GM18909 (cell line): ENCODE data around the gene SKI.

Source experiments
- ATAC-seq: cut with Tn5 transposase; IDR thresholded peaks from one replicate; pipeline ENCODE4 v1.9.1; 2021; ENCODE audit warnings: mild to moderate bottlenecking; ENCODE audit not compliant: unreplicated experiment, poor library complexity

The SKI gene

DNA sequence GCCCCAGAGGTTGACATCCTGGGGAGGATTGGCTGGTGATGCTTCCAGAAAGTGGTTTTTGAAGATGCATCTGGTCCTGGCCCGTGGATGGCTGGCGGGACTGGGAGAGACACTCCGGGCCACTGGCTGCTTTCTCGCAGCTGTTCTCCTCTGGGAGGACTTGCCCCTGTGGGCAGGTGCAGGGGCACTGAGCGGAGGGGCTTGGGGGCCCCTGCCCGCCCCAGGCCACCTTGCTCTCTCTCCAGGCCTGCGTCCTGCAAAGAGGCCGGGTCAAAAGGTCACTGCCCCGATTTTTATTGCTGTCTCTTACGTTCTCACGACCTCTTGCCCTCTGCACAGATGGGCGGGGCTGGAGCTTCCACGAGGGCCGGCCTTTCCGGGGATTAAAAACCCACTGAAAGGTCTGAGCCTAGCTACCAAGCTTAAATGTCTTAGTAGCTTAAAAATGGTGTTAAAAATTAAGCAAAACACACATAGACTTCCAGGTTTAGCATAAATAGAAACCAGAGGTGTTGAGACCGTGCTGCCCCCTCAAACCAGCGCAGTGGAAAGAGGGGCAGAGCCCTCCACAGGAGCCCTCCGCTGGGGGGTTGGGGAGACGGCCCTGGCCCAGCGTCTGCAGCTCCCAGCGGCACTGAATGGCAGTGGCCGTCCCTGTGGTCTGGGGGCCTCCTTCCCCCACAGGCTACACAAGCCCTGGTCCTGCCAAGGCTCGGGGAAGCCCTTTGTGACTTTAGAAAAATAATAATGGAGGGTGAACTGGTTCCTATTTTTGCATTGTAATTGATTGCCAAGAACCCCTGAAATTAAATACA lies 43.9 kb downstream of the SKI start:
- no peak for ATAC-seq

DNA sequence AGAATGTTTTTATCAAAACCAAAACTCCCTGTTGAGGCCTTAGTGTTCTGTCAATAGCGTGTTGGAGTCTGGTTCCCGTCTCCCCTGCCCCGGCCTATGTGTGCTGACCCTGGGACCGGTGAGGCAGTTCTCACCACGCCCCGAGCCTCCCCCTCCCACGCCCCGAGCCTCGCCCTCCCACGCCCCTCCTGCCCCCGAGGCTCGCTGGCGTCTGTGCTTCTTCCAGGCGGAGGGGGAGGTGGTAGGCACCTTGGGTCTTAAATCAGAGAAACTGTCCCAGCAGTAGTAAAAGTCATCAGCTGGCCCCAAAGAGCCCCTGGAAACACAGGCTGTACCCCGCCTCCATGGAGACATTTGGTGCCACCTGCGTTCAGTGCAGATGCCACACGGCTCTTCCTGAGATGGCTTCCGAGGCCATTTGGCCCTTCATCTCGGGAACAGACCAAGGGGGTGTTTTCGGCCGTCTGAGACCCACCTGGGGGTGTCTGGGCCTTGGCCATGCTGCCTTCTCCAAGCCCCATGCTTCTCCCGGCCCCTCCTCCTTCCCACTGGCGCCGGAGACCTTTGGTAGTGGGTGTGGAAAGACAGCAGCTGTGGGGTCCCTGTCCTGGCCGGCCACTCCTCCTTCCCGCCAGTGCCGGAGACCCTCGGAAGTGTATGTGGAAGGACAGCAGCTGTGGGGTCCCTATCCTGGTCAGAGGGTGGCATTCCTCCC lies 44.7 kb downstream of the SKI start:
- ATAC-seq: no peak

DNA sequence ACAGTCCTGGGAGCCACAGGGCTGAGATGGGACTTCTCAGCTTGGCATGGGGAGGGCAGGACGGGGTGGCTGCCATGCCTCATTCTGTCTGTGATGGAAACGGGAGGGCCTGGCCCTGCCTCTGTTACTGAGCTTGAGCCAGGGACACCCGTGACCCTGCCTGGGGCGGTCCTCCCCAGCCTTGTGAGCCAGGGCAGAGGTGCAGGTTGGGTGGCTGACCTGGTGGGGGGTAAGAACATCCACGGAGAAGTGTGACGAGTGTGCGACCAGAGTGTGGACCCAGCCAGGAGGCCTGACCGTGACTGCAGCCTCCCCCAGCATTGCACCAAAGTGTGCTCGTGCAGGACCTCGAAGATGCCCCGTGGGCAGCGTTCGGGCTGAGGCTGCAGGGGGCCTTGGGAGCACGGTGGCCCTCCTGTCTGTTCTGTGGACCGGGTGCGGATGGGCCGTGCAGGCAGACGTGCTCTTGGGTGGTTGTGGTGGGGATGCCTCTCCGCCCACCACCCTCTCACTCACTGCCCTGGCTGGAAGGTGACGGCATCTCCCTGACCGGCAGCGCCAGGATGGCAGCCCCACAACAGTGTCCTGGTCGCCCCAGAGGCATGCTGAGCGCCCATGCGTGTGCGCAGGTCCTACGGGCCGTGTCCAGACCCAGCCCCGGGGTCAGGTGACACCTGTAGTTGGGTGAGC lies 45.4 kb downstream of the SKI start:
- ATAC-seq: no peak

DNA sequence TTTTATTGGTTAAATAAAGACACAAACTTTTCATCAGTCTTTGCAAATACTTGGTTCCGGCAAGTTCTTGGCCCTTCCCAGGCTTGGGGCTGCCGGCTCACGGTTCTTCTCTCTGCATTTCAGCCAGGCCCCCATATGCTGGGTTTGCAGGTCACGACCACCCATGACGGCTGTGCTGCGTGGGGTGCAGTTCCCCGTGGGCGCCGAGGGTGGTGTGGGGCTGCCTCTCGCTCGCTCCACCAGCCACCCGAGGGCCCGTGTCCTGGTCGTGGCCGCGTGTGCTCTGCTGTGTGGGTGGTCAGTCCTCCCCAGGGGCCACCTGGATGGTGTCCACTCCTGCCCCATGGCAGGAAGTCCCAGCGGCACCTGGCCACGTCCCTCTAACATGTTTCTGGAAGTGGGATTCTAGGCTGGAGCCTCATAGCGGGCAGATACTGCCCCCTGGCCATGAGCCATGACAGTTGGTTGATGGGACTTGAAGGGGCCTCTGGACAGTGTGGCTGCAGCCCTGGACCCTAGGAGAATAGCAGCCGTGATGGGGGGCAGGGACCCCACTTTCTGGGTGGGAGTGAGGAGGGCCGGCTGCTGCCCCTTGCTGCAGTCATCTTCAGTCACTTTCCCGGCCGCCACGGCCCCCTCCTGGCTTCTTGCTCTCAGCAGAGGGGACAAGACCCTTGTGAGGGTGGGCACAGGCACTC lies 46.3 kb downstream of the SKI start:
- no peak for ATAC-seq

DNA sequence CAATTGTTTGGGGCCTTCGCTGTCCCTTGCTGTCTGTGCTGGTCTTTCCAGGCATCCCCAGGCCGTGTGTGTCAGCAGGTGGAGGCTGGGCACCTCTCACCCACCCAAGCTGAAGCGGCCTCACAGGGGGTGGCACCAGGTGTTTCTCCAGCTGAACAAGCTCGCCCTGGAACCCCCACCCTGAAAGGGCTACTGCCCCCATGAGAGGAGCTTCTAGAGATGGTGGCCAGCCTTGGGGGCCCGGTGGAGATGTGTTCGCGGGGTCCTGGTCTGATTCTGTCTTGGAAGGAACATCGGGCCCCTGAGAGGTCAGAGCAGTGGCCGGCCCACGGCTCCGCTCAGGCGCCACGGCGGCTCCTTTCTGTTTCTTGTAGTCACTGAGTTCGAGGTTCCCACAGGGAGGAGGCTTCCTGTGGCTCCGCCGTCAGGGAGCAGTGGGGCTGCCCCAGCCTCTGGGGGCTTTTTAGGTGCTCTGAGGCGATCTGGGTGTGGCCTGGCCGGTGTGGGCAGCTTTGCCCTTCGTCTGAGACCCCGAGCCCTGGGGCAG lies 46.9 kb downstream of the SKI start:
- no peak for ATAC-seq

DNA sequence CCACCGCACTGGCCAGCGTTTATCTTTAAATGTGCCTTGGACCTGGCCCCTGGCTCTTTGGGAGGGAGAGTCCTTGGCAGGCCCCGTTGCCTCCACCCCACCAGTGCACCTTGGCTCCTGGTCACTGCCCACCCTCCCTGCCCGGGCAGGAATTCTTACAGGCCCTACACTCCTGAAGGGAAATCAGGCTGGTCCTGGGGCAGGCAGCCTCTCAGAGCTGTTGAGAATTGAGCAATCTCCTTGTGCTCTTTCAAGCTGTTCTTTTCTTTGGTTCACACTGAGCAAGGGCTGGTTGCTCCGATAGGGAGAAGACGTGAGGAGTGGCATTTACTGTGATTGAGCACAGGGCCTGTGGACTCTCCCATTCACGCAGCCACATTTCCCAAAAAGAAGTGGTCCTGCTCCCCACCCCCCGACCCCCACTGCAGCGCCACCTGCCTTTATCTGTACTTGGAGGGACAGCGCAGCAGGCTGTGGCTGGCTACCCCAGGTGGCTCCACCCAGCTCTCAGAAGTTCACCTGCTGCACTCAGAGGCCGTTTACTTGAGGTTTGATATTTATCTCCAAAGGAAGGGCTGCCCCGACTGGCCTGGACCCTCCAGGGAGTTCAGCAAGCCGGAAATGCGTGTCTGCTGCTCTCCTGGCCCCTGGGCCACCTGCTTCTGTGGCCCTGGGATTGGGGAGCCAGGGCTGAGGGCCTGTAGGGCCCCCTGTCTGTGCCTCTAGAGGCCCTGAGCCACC lies 47.8 kb downstream of the SKI start:
- ATAC-seq: no peak

DNA sequence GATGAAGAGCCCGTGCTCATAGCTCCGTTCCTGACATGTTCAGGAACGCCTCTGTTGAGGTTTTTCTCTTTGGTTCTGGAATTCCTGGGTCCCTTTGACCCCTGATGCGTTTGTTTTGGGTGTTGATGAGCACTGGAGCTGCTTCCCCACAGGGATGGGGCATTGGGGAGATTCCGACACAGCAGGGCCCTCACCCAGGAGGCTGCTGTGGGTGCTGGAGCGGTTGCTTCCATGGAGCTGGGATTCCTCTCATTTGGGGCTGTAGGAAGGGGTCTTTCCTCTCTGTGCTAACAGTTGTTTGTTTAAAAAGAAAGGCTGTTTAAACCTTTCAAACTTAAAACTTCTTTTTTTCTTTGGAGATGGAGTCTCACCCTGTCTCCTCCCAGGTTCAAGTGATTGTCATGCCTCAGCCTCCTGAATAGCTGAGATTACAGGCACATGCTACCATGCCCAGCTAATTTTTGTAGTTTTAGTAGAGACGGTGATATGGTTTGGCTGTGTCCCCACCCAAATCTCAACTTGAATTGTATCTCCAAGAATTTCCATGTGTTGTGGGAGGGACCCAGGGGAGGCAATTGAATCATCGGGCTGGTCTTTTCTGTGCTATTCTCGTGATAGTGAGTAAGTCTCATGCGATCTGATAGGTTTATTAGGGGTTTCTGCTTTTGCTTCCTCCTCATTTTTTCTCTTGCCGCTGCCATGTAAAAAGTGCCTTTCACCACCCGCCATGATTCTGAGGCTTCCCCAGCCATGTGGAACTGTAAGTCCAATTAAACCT lies 48.9 kb downstream of the SKI start:
- ATAC-seq: no peak

DNA sequence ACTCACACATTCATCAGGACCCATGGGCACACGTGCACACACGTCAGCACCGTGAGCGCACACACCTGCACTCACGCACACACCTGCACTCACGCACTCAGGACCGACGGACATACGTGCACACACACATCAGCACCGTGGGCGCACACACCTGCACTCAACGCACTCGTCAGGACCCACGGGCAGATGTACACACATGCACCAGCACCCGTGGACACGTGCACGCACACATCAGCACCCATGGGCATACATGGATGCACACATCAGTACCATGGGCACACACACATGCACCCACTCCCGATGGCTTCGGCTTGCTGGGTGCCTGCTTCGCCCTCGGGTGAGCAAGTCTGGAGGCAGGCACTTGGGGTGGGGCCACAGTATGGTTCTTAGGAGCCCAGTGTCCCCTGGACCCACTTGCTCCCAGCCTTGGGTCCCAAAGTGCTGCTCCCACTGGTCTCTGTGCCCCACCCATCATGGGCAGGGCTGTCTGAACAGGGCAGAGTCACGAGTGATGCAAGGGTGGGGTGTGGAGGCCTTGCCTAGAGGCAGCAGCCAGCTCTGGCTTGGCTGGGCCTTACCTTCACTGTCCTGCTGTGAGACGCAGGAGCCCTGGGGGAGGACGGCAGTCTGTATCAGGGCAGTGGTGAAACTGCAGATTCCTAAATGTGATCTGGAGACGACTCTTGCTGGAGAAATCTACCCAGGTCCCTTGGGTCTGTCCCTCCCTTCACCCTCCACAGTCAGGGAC lies 49.8 kb downstream of the SKI start:
- no peak for ATAC-seq

DNA sequence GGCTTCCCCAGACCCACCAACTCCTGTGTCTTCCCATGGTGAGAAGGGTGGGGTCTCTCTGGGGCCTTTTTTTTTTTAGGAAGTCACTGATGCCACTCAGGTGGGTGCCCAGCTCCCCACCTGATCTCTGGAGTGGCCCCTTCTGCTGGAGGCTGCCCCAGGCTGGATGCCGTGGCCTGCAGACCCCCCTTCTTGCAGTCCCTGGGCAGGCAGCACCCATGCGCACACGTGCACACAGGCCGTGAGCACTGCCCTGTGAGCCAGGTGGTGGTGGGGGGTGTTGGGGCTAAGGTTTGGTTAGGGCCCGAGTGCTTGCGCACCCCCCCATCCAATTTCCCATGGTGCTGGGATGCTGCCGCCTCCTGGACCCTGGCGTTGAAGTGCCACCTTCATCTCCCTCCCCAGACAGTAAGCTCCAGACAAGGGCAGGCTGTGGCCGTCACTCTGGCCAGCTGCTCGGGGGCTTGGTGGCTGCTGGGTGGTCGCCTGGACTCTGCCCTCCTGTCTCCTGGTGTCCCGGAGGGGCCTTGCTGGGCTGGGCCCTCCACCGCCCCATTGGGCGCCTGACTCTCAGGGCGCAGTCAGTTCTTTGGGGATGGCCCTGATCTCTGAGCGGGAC lies 50.6 kb downstream of the SKI start:
- no peak for ATAC-seq

DNA sequence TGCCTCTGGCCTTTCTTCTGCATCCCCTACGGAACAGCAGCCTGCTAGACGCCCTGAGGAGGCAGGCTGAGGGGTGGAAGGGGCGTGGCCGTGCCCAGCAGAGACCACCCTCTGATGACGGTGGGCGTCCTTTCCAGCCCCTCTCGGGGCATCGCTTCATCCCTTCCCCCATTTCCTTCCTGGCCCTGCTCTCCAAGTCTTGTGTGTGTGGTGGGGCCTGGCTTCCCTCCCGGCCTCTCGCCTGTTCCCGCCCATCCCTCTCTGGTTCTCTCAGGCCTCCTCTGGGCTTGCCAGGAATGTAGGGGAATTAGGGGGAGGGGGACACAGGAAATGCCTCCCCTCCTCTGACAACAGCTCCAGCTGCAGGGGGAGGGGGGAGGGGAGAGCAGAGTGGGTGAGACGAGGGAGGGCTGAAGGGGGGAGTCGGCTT lies 51.1 kb downstream of the SKI start:
- no peak for ATAC-seq

DNA sequence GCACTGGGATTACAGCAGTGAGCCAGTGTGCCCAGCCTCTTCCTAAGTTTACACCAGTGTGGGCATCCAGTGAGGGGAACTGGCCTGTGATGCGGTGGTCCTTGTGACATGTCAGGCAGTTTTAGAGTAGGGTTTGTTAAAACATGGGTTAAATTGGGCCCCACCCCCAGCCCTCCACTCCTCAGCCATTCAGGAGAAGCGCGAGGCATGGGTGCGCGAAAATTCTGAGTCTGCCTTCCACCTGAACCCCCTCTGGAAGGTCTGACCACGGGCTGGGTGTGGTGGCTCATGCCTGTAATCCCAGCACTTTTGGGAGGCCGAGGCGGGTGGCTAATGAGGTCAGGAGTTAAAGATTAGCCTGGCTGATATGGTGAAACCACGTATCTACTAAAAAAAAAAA lies 51.7 kb downstream of the SKI start:
- no peak for ATAC-seq

DNA sequence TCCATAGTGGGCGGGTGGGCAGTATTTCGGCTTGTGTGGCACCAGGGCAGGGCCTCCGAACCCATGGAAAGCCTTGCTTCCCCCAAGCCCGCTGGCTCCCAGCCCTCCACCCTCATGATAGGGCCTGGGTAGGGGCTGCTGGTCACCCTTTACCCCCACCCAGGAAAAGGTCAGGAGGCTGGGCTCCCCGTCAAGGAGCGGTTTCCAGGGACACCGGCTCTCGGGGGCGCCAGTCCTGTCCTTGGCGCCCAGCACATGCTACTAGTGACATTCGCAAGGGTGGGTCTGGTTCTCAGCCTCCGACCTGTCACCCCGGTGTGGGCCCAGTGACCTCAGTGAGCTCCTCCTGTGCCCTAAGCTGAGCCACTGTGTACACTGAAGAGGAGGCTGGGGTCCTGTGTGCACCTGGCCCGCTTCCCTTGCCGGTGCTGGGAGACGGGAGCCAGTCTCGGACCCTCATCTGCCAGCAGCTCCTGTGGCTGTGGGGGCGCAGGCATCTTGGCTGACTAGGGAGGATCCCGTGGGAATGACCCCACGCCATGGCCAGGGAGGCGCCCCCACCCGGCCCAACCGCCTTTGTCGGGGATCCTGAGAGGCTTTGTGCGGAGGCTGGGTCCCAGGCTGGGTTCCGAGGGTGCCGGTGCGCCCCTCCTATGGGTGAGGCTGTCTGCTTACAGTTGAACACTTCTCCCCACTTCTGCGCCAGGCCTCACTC lies 54.6 kb downstream of the SKI start:
- no peak for ATAC-seq

DNA sequence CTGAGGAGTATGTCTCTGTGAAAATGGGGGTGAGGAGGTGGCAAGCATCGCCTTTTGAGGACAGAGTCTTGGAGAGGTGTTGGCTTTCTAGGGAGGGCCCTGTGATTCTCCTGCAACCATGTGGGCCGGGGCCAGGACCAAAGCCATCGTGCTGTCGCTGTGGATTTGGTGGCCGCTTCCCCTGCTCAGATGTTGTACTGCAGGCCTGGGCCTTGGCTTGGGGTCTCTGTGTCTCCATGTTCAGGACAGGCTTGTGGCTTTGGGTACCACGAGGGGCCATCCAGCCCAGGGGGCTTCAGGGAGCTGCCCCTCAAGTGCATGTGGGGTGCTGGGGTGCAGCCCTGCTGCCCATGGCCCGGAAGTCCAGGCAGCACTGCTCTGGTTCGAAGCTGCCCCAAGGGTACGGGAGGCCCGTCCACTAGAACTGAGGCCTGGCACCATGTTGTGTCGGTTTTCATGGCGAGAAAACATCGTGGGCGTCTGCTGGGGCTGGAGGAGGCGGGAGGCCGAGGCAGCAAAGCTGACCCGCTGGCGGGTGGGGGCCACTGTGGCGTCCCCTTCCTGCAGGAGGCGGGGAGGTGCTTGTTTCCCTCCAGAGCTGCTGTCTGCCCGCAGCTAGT lies 55.4 kb downstream of the SKI start:
- no peak for ATAC-seq

DNA sequence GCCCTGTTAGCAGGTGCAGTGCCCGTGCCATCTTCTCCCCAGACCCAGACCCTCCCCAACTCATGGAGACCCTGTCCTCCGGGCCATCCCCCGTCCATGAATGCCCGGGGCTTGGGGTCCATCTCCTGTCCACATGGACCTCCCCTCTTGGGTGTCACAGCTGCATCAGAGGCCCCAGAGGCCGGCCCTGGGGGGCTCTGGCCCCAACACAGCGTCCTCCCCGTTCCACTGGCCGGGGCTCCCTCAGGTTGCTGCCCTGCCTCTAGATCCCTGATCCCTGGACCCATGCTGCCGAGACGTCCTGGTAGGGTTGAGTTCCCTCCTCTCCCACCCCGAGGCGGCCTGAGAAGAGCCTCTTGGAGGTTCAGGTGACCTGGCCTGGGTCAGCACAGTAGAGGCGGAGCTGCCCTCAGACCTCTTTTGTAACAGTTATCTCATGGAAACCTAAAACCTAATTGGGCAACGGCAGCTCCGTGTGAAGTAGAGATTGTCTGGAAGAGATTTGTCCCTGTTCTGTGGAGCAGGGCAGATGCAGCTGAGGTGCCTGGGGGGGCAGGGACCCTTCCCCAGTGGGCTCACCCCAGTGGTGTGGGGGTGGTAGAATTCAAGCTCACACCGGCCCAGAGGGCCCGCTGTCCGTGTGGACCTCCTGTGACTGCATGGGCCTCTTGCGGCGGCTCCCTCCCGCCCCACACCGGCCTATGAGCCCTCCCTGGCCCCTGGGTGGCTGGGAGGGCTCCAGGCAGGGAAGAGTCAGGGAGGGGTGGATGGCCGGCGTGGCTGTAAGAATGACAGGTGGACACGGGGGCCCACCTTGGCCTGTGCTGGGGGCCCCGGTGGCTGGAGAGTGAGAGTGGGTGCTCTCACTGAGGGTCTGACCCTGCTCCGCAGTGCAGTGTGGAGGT lies 56.1 kb downstream of the SKI start:
- ATAC-seq: no peak

DNA sequence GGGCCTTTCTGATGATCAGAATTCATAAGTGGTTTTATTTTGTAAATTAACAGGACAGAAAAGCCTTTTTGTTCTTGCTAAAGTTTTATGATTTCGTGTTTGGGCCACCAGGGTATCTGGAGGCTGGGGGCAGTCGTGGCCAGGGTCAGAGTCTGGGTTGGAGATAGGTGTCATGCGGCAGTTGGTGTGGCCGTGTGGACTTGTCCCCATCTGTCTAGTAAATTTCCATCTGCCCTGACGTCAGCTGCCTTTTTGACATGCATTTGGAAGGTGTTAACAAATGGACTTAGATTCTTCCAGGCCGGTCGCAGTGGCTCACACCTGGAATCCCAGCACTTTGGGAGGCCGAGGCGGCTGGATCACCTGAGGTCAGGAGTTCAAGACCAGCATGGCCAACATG lies 56.8 kb downstream of the SKI start:
- no peak for ATAC-seq

DNA sequence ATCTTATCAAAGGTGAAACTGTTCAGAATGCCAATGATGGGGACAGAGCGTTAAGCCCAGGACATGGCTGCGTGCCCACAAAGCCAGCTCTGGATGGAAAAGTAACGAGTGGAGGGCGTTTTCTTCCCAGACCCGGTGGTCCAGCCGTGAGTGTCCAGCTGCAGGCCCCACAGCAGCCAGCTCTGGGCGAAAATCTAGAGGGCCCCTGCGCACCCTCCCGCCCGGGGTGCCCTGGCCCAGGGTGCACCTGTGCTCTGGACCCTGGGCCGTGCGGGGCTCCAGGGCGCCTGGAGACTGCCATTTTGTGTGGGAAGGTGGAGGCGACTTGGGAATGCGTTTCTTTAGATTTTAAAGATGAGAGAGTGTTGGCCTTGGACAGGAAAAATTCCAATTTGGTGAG lies 58.8 kb downstream of the SKI start:
- ATAC-seq: no peak
